H1 (cell line): ENCODE results near the gene ALDH3B1. TPM values are rescaled to one million over a fixed set of nuclear protein-coding genes. Genes with fewer than 3 reads are reported as not detected.

Experiments
- EP300 ChIP-seq, 2 experiments: IDR thresholded peaks; 1 replicate in 1 of 2; 2 replicates in 1 of 2; pipeline ENCODE4 v1.6.1; 2011 to 2012; ENCODE audit warnings: low read depth in 2 of 2, low read length in 2 of 2, mild to moderate bottlenecking in 2 of 2, borderline replicate concordance in 1 of 2, inconsistent platforms in 1 of 2, moderate library complexity in 1 of 2
- RFX5 ChIP-seq: IDR thresholded peaks from 2 replicates; pipeline ENCODE4 v1.6.1; 2011; ENCODE audit warnings: low read depth, low read length, improper control_type of control experiment, borderline replicate concordance
- polyA plus RNA-seq, 7 experiments: library from polyadenylated mRNA; depleted of rRNA in 3 of 7; stranded (reverse) in 5 of 7; unstranded in 2 of 7; fragments of >200 nt in 5 of 7; fragments of 200-250 nt in 2 of 7; gene quantifications; 1 replicate in 5 of 7; 2 replicates in 1 of 7; 4 replicates in 1 of 7; pipeline versions ENCODE4 v1.2.1 to v1.2.3, GENCODE V29; 2011 to 2013; ENCODE audit warnings: missing spikeins in 2 of 7, mixed read lengths in 2 of 7
- total RNA-seq: library from RNA; stranded (reverse); fragmentation: NEBNext Ultra II Directional; extraction: Animal tissue kit (Norgen Biotek cat#: 25700); gene quantifications from 2 replicates; pipeline ENCODE4 v1.2.1, GENCODE V29; 2021
- TF ChIP-seq, protein P1 (sequence below), 3 experiments: IDR thresholded peaks; 1 replicate in 2 of 3; 2 replicates in 1 of 3; pipeline versions ENCODE4 v1.5.1 to v1.6.1; 2011; ENCODE audit warnings: low read length in 3 of 3, mild to moderate bottlenecking in 3 of 3, inconsistent platforms in 2 of 3, low read depth in 1 of 3, moderate library complexity in 1 of 3; ENCODE audit not compliant: insufficient read depth in 1 of 3; ENCODE audit errors: control extremely low read depth in 1 of 3
- TF ChIP-seq, protein P2 (sequence below): IDR thresholded peaks from 2 replicates; pipeline ENCODE4 v1.6.1; 2012; ENCODE audit warnings: low read length, inconsistent platforms

ALDH3B1 gene
- total and polyA plus RNA-seq, 2 of the 8 experiments (the other 6 are each of a cell fraction or from before 2014, with no cell fraction given) = 0.32 to 0.47 TPM

DNA sequence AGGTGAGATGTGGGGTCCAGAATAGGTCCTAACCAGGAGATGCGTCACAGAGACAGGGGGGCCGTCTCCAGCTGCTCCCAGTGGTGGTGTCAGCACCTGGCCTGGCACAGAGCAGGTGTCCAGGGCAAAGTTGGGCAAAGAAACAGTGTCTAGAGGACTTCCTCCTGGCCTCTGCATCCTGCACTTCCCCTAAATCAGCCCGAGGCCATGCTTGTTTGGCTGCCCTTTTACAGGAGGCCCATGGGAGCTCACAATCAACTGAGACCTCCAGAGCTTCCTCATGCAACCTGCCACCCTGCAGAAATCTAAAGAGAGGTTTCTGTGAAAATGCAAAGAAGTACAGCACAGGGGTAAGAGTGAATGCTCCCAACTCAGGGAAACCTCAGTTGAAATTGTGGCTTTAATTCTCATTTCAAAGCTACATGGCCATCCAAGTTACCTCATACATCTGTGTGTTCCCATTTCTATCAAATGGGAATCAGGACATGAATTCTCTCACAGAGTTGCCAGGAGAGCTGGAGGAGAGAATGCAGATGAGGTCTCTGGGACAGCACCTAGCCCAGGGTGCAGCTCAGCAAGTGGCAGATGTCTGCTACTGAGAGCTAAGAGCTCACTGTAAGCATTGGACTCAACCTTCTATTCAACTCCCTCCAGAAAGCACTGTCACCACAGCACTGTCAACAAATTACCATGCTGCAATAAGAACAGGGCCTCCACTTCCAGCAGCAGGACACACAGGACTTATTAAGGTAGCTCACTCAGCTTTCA, 61.3 kb downstream of the ALDH3B1 start (continued):
- no peak for TF ChIP-seq EP300 (IDR thresholded peaks at IDR 0.05; ENCODE audit: borderline replicate concordance in 1 of 2, low read depth in 2 of 2, low read length in 2 of 2)
- TF ChIP-seq RFX5 = no peak
- TF ChIP-seq, protein P1, sequence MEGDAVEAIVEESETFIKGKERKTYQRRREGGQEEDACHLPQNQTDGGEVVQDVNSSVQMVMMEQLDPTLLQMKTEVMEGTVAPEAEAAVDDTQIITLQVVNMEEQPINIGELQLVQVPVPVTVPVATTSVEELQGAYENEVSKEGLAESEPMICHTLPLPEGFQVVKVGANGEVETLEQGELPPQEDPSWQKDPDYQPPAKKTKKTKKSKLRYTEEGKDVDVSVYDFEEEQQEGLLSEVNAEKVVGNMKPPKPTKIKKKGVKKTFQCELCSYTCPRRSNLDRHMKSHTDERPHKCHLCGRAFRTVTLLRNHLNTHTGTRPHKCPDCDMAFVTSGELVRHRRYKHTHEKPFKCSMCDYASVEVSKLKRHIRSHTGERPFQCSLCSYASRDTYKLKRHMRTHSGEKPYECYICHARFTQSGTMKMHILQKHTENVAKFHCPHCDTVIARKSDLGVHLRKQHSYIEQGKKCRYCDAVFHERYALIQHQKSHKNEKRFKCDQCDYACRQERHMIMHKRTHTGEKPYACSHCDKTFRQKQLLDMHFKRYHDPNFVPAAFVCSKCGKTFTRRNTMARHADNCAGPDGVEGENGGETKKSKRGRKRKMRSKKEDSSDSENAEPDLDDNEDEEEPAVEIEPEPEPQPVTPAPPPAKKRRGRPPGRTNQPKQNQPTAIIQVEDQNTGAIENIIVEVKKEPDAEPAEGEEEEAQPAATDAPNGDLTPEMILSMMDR (IDR thresholded peaks at IDR 0.05; ENCODE audit: control extremely low read depth in 1 of 3, insufficient read depth in 1 of 3, low read depth in 1 of 3, low read length in 3 of 3) = no peak
- TF ChIP-seq, protein P2, sequence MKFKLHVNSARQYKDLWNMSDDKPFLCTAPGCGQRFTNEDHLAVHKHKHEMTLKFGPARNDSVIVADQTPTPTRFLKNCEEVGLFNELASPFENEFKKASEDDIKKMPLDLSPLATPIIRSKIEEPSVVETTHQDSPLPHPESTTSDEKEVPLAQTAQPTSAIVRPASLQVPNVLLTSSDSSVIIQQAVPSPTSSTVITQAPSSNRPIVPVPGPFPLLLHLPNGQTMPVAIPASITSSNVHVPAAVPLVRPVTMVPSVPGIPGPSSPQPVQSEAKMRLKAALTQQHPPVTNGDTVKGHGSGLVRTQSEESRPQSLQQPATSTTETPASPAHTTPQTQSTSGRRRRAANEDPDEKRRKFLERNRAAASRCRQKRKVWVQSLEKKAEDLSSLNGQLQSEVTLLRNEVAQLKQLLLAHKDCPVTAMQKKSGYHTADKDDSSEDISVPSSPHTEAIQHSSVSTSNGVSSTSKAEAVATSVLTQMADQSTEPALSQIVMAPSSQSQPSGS = no peak
- TF ChIP-seq, all 59 proteins: peak for 0
